Loucy (cell line): ENCODE results near the gene FLT3LG.

Source experiments
- H2AFZ ChIP-seq: fragments of 200-600 bp; sonication (generic); 2 replicates; pipeline ENCODE4 v1.6.0; 2016; ENCODE audit warnings: antibody characterized with exemption, mild to moderate bottlenecking, low read length, moderate library complexity
- H3F3A ChIP-seq: fragments of 200-600 bp; 2 replicates; pipeline ENCODE4 v1.6.0; 2016; ENCODE audit warnings: antibody characterized with exemption, low read depth, mild to moderate bottlenecking
- H3K27me3 ChIP-seq: fragments of 200-600 bp; sonication (generic); 2 replicates; pipeline ENCODE4 v1.6.1; 2014; ENCODE audit warnings: low read length, mild to moderate bottlenecking; ENCODE audit not compliant: insufficient read depth, poor library complexity, severe bottlenecking
- H3K36me3 ChIP-seq: fragments of 200-600 bp; sonication (generic); 2 replicates; pipeline ENCODE4 v1.6.1; 2016; ENCODE audit warnings: low read length; ENCODE audit not compliant: insufficient read depth
- H3K4me1 ChIP-seq: fragments of 200-600 bp; sonication (generic); 2 replicates; pipeline ENCODE4 v1.5.1; 2014; ENCODE audit warnings: low read length, mild to moderate bottlenecking; ENCODE audit not compliant: insufficient read depth, poor library complexity, severe bottlenecking
- H3K4me2 ChIP-seq: fragments of 200-600 bp; sonication (generic); 2 replicates; pipeline ENCODE4 v1.6.0; 2014; ENCODE audit warnings: antibody characterized with exemption, low read length, low read depth, mild to moderate bottlenecking; ENCODE audit not compliant: poor library complexity, severe bottlenecking
- H3K4me3 ChIP-seq: fragments of 200-600 bp; sonication (generic); 2 replicates; pipeline ENCODE4 v1.5.1; 2014; ENCODE audit warnings: low read length, mild to moderate bottlenecking, mixed read lengths; ENCODE audit not compliant: poor library complexity, severe bottlenecking
- H3K79me2 ChIP-seq: fragments of 200-600 bp; sonication (generic); 2 replicates; pipeline ENCODE4 v1.6.1; 2014; ENCODE audit warnings: low read length; ENCODE audit not compliant: insufficient read depth
- H3K9ac ChIP-seq: fragments of 200-600 bp; sonication (generic); 2 replicates; pipeline ENCODE4 v1.6.0; 2014; ENCODE audit warnings: mild to moderate bottlenecking, low read depth, low read length, moderate library complexity; ENCODE audit not compliant: poor library complexity, severe bottlenecking
- H3K9me2 ChIP-seq: fragments of 200-600 bp; sonication (generic); replicated peaks from 2 replicates; pipeline ENCODE4 v1.6.1; 2016; ENCODE audit warnings: low read depth, low read length, mixed read lengths
- H3K9me3 ChIP-seq: fragments of 200-600 bp; sonication (generic); 2 replicates; pipeline ENCODE4 v1.6.1; 2014; ENCODE audit warnings: mild to moderate bottlenecking, antibody characterized with exemption, low read length, low read depth; ENCODE audit not compliant: insufficient read depth
- H4K20me1 ChIP-seq: fragments of 200-600 bp; sonication (generic); 2 replicates; pipeline ENCODE4 v1.6.0; 2014; ENCODE audit warnings: antibody characterized with exemption, low read length, mild to moderate bottlenecking; ENCODE audit not compliant: insufficient read depth, poor library complexity, severe bottlenecking
- CTCF ChIP-seq: fragments of 200-600 bp; sonication (generic); conservative IDR thresholded peaks from 2 replicates; pipeline ENCODE4 v1.5.1; 2014; ENCODE audit warnings: mild to moderate bottlenecking, antibody characterized with exemption, low read length
- EZH2phosphoT487 ChIP-seq: fragments of 200-600 bp; IDR thresholded peaks from 2 replicates; pipeline ENCODE4 v1.6.1; 2018; ENCODE audit warnings: antibody characterized with exemption, mild to moderate bottlenecking, moderate library complexity, borderline replicate concordance

The FLT3LG gene

GRCh38 chr19:49438261-49438660, 35.8 kb upstream of the FLT3LG start:
- Histone ChIP-seq H3K9me3 (no peaks in the 10 kb centered on the region), H3F3A (no peaks in the 10 kb centered on the region), H3K4me3 (no peak overlapping the region), H3K36me3 (no peaks in the 10 kb centered on the region), H3K27me3 (no peaks in the 10 kb centered on the region), H2AFZ (no peak overlapping the region), H3K4me2 (no peak overlapping the region), H3K9ac (no peak overlapping the region), H3K79me2 (no peaks in the 10 kb centered on the region), H4K20me1 (no peaks in the 10 kb centered on the region), H3K9me2 (no peaks in the 10 kb centered on the region), H3K4me1 (peaks cover 5% of the 10 kb centered on the region)
- no peak for TF ChIP-seq EZH2phosphoT487
- TF ChIP-seq CTCF: no peak

GRCh38 chr19:49439836-49440235, 34.2 kb upstream of the FLT3LG start:
- Histone ChIP-seq H3K9ac (no peak overlapping the region), H3F3A (no peaks in the 10 kb centered on the region; the same call in 1 of the 2 replicates), H3K4me3 (no peak overlapping the region), H2AFZ (no peak overlapping the region), H4K20me1 (no peaks in the 10 kb centered on the region), H3K36me3 (no peaks in the 10 kb centered on the region), H3K9me3 (no peaks in the 10 kb centered on the region), H3K27me3 (no peaks in the 10 kb centered on the region), H3K4me1 (peaks cover 11% of the 10 kb centered on the region), H3K4me2 (no peak overlapping the region), H3K79me2 (no peaks in the 10 kb centered on the region), H3K9me2 (no peaks in the 10 kb centered on the region)
- no peak for TF ChIP-seq CTCF
- no peak for TF ChIP-seq EZH2phosphoT487

- no peak overlapping the region for H2AFZ ChIP-seq
- H3K4me2 ChIP-seq: no peak overlapping the region
- H3K27me3 ChIP-seq: no peaks in the 10 kb centered on the region
These were observed 33.4 kb upstream of the FLT3LG start for GRCh38 chr19:49440439-49441209.

More at GRCh38 chr19:49440439-49441209, 33.4 kb upstream of the FLT3LG start:
- Histone ChIP-seq H3K79me2 (no peaks in the 10 kb centered on the region), H3K4me1 (peaks cover 11% of the 10 kb centered on the region), H4K20me1 (no peaks in the 10 kb centered on the region), H3K4me3 (no peak overlapping the region), H3K9ac (no peak overlapping the region), H3K9me2 (no peaks in the 10 kb centered on the region), H3F3A (peaks cover 6% of the 10 kb centered on the region; the same call in 1 of the 2 replicates), H3K9me3 (no peaks in the 10 kb centered on the region), H3K36me3 (no peaks in the 10 kb centered on the region)
- TF ChIP-seq EZH2phosphoT487 (no peak), CTCF (no peak)
